ENCODE data around the gene ACOXL.

The ACOXL gene

GRCh38 chr2:110794390-110794789 lies 62.0 kb downstream of the ACOXL start:
- DNase-seq (ENCODE audit: low read depth, low spot score): no peak

GRCh38 chr2:110794951-110795350 lies 62.6 kb downstream of the ACOXL start:
- DNase-seq (ENCODE audit: low read depth, low spot score): no peak

GRCh38 chr2:110796716-110797301 lies 64.4 kb downstream of the ACOXL start:
- no peak for DNase-seq (ENCODE audit: low read depth, low spot score)

GRCh38 chr2:110799376-110799775 lies 67.0 kb downstream of the ACOXL start:
- DNase-seq (ENCODE audit: low read depth, low spot score): no peak

GRCh38 chr2:110800611-110801402 lies 68.4 kb downstream of the ACOXL start:
- no peak for DNase-seq (ENCODE audit: low read depth, low spot score)

- DNase-seq (ENCODE audit: low read depth, low spot score): no peak
These were observed 70.0 kb downstream of the ACOXL start for GRCh38 chr2:110802208-110802932.

- DNase-seq (ENCODE audit: low read depth, low spot score): no peak
These were observed 72.1 kb downstream of the ACOXL start for GRCh38 chr2:110804433-110804832.

- DNase-seq (ENCODE audit: low read depth, low spot score): no peak
These were observed 72.5 kb downstream of the ACOXL start for GRCh38 chr2:110804915-110805314.

GRCh38 chr2:110805894-110806452 lies 73.6 kb downstream of the ACOXL start:
- DNase-seq (ENCODE audit: low read depth, low spot score): no peak

GRCh38 chr2:110807522-110807921 lies 75.1 kb downstream of the ACOXL start:
- DNase-seq (ENCODE audit: low read depth, low spot score): peak; percentile 62

- no peak for DNase-seq (ENCODE audit: low read depth, low spot score)
These were observed 78.0 kb downstream of the ACOXL start for GRCh38 chr2:110810404-110810803.

GRCh38 chr2:110812726-110813645 lies 80.6 kb downstream of the ACOXL start:
- no peak for DNase-seq (ENCODE audit: low read depth, low spot score)

GRCh38 chr2:110813896-110814295 lies 81.5 kb downstream of the ACOXL start:
- DNase-seq (ENCODE audit: low read depth, low spot score): no peak

GRCh38 chr2:110815938-110816337 lies 83.6 kb downstream of the ACOXL start:
- DNase-seq (ENCODE audit: low read depth, low spot score): no peak

- DNase-seq (ENCODE audit: low read depth, low spot score): no peak
These were observed 84.3 kb downstream of the ACOXL start for GRCh38 chr2:110816404-110817365.

- no peak for DNase-seq (ENCODE audit: low read depth, low spot score)
These were observed 86.6 kb downstream of the ACOXL start for GRCh38 chr2:110818767-110819481.

- no peak for DNase-seq (ENCODE audit: low read depth, low spot score)
These were observed 87.3 kb downstream of the ACOXL start for GRCh38 chr2:110819711-110820110.

GRCh38 chr2:110820128-110820527 lies 87.8 kb downstream of the ACOXL start:
- DNase-seq (ENCODE audit: low read depth, low spot score): no peak

GRCh38 chr2:110823165-110823564 lies 90.8 kb downstream of the ACOXL start:
- DNase-seq (ENCODE audit: low read depth, low spot score): no peak
